GOT3 (cell line): ENCODE measurements around the gene ENC1.

ENCODE experiments used
- DNase-seq: peaks from one replicate; lab custom pipeline; 2025; ENCODE audit warnings: mixed read lengths; lab: John Stamatoyannopoulos, UW

ENC1 gene

DNA sequence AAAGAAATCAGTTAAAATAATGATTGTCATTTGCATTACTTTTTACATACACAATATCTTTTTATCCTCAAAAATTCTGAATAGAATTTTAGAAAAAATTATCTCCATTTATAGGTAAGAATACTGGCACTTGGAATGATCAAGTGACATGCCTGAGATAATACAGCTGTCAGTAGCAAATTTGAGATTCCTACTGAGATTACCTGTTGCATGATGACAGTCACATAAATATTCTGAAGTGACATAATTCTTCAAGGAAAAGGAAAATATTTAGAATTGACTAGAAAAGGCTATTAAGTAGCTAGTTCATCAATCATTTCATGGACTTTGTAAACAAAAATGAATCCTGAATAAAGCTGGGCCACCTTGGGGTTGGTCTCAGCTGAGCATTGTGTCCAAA is 15.2 kb upstream of the ENC1 start:
- no peak for DNase-seq

GRCh38 chr5:74655206-74655605 is 14.7 kb upstream of the ENC1 start:
- DNase-seq, result no peak

- DNase-seq, result no peak
These were observed 13.5 kb upstream of the ENC1 start for GRCh38 chr5:74653991-74654390.

DNA sequence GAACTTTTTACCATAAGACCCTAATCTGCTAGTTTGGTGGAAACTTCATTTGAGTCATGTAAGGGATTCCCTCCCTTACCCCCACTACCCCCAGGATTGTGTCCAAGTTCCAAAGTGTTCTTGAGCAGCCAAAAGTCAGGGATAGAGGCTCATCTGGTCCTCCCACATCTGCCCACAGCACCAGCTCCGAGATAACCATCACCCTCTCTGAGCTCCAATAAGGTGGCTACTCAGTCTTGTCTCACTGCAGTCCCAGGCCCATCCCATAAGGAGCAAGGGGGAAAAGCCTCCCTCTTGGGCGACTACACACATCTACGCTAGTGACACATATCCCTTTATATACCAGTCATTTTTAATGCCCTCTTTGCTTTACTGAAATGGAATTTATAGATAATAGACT is 12.0 kb upstream of the ENC1 start:
- DNase-seq, result no peak

DNA sequence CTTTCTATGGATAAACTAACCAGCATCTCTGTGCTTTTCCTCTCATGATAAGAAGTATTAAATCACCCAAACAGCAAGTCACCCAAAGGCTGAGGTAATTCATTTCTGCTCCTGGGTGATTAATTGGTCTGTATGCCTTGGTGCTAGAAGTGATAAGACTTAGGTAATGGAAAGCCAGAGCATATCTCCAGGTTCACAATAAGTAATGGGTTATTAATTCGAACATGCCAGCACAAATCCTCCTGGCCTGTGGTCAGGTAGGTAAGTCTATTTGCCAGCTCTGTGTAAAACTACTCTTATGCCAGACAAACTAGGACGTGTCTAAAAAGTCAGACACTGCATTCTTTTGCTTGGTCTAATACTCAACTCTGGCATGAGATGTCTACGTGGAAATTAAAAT is 11.2 kb upstream of the ENC1 start:
- DNase-seq, result no peak

- no peak for DNase-seq
These were observed 9.0 kb upstream of the ENC1 start for GRCh38 chr5:74649421-74649973.

- DNase-seq, result no peak
These were observed 8.3 kb upstream of the ENC1 start for GRCh38 chr5:74648835-74649293.

DNA sequence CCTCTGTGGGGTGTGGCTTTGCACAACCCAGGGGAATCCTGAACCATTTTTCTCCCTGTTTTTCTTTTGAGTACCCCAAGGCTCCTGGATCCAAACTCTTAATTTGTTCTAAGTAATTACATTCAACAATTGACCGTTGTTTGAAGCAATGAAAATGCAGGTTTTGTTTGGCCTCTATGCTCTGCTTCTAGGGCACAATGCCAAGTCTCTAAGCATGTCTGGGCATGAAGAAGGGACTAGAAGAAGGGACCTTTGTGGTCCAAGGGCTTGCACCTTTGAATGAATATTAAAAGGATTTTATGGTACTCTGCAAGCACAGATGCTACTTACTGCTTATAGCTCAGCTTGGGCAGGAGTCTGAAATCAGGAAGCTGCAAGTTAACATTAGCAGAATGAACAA is 6.6 kb upstream of the ENC1 start:
- DNase-seq, result no peak

DNA sequence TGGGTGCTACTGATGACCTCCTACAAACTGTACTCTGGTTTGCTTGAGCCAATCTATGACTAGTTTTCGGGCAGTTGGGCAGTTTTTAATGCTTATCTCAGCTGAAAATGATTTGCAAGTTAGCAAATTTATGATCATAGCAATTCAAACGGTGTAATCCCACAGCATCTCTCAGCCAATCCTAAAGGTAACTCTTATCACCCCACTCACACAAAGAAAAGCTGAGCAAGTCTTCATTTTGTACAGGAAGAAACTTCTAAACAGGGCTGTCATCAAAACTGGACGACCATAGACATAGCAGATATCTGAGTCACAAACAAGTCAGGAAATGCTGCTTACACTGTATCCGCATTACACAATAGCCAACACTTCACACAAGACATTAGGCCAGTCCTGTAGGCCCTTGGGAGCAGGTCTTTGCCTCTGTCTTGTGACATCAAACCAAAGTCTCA is 2.6 kb upstream of the ENC1 start:
- DNase-seq, result no peak

GRCh38 chr5:74642543-74642863 is 2.0 kb upstream of the ENC1 start:
- no peak for DNase-seq

DNA sequence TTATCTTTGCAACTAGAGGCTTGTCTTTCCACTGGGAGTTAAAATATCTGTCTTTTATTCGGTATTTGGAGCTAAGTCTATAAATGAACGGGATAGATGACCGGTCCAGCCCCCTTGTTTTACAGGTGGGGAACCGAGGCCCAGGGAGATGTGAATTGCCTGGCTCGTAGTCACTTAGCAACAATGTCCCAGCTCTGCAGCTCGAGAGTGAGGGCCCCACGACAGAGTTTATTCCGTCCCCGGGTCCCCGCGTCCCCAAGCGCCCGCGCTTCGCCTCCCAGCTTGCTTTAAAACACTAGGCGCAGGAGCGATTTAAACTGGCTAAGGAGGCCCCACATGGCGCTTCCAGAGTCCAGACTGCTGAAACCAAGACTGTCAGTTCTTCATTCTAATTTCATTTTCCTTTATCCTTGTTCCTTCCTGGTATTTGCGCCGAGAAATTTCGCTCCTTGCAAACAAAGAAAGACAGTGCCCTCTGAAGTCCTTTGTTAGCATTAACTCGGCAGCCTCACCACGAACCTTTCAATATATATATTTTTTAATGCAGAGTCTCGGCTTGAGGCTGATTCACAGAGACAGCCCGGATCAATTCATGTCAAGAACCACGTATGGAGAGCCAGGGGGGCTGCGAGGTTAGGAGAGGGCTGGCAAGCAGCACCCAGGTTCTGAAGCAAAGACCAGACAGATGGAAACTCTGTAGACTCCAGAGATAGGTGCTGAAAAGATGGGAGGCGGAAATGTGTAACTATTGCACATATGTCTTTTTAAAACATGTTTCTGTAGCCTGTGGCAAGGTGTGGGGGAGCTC is 1.4 kb upstream of the ENC1 start:
- DNase-seq, result peak; percentile 20

DNA sequence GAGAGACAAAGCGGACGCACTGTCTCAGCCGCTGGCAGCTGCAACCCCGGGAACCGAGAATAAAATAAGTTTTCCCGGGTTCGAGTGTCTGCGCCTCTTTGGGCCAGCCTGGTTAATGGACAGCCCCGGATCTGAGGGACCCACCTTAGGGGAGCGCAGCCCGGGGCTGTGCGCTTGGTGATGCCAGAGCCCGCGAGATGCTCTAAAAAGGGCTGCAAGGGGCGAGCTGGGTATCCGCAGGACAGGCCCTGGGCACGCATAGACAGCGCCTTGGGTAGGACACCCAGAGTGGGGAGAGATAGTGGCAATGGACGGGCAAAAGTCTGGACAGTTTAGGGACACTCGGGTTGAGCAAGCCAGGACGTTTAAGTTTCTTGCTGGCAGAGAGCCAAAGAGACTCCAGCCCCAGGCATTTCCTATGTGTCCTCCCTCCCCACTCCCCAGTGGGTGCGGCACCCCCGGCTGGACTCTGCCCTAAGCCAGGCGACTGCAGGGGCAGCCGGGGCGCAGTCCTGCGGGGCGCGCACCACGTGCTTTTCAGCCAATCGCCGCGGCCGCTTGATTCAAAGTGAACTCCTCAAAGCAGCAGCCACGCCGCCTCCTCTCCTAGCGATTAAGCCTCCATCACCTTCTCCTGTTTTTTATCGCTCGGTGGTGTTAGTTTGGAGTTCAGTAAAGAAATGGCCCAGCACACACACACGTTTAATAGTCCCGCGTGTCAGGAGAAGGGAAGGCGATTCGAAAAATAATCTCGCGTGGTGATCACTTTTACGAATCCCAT is 616 bp upstream of the ENC1 start:
- peak; percentile 58 for DNase-seq

DNA sequence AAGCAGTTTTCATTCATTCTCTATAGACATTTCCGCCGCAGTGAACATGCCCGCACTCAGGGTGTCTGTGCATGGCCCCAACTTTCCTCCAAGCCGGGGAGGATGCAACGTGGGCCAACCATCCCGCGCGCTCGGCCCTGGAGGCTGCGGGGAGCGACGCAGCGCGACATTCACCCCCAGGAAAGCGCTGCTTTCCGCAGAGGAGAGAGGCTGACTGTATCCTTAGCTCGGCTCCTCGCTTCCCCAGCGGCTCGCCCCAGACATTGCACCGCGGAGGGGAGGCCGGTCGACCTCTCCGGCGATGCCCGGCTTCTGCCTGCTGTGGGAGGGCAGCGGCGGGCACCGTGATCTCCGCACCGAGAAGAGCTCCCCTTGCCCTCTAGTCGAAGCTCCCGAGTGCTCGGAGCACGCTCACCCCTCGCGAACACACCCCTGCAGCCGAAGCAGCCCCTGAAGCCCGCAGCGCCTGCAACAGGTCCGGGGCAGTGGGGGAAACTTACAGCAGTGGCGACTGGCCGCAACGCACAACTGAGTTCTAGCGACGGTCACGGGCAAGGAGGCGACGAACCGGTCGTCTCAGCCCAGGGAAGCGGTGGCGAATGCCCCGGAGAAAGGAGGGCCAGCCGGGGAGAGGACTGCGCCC is 600 bp downstream of the ENC1 start:
- no peak for DNase-seq

DNA sequence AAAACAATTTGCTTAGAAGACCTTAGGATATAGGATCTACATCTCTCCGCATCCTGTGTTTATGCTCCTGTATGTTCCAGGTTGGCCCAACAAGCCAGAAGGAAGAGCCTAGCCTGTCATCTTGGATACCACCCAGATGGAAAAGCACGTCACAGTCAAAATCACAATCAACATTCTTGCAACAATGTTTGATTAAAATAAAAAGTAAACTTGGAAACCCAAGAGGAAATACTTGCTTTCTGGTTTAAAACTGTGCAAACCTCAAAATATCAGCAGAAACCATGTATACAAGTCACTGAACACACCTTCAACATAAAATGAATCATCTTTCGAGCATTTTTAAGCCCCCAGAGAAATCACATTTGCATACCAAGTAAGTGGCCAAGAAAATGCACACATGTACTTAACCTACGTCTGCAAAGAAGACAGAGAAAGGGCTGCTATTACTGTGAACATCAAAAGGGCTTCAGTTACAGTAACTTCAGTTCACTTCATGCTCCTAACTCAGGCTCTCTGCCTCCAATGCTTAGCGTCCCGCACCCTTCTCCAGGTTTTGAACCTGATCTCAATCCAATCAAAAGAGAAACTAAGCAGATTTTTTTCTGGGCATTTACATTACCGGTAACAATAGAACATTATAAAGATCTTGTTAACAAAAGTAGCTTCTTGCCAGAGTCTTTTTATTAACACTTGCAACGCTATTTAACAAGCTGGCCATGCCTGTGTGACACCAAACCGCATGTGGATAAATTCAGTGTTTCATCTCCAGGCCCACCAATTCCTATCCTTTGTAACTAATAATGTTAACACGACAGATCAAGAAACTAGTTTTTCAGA is 1.3 kb downstream of the ENC1 start:
- no peak for DNase-seq

GRCh38 chr5:74638544-74638969 is 2.0 kb downstream of the ENC1 start:
- no peak for DNase-seq

DNA sequence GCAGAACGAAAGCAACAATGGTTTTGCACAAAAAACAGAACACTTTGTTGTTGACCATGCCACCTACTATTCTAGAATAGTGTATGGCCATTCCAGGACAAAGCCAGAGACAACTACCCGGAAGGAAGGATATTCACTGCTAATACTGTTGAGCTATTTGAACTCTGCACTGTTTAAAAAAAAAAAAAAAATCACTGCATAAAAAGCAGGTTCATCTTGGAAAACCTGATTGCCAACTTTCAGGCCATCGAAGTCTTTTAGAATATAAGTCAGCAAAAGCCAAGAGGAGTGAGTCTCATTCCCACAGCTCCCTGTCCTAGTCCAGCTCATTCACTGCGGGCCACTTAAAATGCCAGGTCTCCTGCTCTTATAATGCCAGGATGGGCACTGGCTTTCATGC is 4.0 kb downstream of the ENC1 start:
- DNase-seq, result no peak

DNA sequence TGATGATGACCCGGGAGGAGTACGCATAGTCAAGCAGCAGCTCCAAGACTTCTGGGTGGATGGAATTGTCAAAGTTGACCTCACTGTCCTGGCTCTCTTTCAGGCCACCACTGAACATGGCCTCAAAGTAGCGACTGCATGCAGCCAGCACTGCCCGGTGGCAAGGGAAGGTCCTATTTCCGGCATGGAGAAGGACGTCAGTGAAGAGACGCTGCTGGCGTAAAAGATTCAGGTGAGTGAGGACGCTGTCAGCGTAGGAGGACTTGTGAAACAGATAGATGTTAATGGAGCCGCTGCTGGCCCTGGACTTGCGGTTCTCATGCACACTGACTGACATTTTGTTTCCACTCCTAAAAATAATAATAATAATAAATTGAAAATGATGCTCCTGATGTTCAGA is 4.4 kb downstream of the ENC1 start:
- no peak for DNase-seq

DNA sequence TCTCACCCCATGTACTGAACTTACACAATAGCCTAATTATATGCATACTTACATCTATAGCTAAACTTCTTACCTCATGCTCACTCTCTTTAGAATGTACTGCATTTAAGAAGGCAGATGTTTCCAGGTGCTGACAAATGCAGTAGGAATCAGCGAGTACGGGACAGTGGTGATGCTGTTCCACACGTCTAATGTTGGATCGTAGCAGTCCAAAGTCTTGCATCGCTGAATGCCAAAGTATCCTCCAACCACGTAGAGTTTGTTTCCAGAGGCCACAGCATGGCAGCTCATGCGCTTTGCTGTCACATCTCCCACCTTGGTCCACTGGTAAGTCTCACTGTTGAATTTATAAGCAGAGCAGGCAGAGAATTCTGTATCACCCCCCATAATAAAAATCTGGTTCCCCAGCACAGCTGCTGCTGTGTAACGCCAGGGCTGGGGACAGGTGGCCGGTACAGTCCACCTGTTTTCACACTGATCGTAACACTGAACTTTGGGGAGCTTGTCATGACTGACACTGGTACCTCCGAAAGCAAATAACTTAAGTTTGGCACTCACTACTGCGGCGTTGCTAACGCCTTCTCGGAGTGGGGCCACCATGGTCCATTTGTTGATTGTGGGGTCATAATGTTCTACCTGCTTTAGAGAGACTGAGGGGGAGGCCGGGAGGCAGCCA is 5.8 kb downstream of the ENC1 start:
- DNase-seq, result no peak

- DNase-seq, result no peak
These were observed 6.8 kb downstream of the ENC1 start for GRCh38 chr5:74633695-74634094.

DNA sequence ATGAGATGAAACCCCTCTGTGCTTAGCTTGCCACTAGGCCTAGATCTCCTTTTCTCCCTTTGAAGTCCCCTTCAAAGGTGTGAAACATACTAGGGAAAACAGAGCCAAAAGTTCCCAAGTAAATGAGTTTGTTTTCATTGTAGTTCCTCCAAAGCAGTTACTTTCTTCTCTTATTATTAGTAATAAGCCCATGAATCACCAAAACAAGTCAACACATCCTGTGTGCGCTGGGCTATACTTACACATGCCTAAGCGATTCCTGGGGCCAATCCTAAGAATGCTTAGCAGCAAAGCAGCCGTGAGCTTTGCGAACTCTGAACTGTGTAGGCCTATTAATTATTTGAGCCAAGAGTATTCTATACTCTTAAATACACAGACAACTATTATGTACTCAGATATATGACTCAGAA is 7.6 kb downstream of the ENC1 start:
- no peak for DNase-seq
